ENCODE data around the gene ACTN4.

- TF ChIP-seq CTCF (conservative IDR thresholded peaks at IDR 0.05) (no peak), ZFX (IDR thresholded peaks at IDR 0.05) (no peak)
These were observed 43.4 kb downstream of the ACTN4 start for GRCh38 chr19:38690832-38691231.

All from C4-2B (cell line).